OCI-LY7 (cell line): ENCODE results near the gene FOXO3. TPM values are rescaled to one million over a fixed set of nuclear protein-coding genes. Genes with fewer than 3 reads are reported as not detected.

Experiments
- BruUV-seq: library from RNA; stranded (reverse); fragments of 400-500 nt; replicated peaks from 2 replicates; lab custom pipeline; 2021; lab: Mats Ljungman, UMichigan
- CTCF ChIA-PET: fragments of 300-600 bp; sonication (Branson Sonifier 250); formaldehyde crosslinking; loops from one replicate; lab custom pipeline; 2022; ENCODE audit warnings: antibody characterized with exemption; ENCODE audit not compliant: unreplicated experiment; lab: Charles Lee
- POLR2A ChIA-PET: fragments of 300-600 bp; sonication (Branson Sonifier 250); formaldehyde crosslinking; loops from one replicate; lab custom pipeline; 2022; ENCODE audit warnings: antibody characterized with exemption; lab: Charles Lee
- DNase-seq: peaks from one replicate; pipeline ENCODE4 v3.0.0-alpha.2; 2015; ENCODE audit warnings: low spot score
- H2AFZ ChIP-seq: fragments of 200-600 bp; sonication (generic), shearing (Covaris generic); 2 replicates; pipeline ENCODE4 v1.6.1; 2014; ENCODE audit warnings: mild to moderate bottlenecking, antibody characterized with exemption, low read length, moderate library complexity
- H3K27ac ChIP-seq: fragments of 200-600 bp; sonication (generic); 2 replicates; pipeline ENCODE4 v1.5.1; 2014; ENCODE audit warnings: mixed run types, low read depth, mild to moderate bottlenecking, moderate library complexity, low read length, inconsistent platforms; ENCODE audit not compliant: poor library complexity, severe bottlenecking
- H3K36me3 ChIP-seq: fragments of 200-600 bp; sonication (generic); 2 replicates; pipeline ENCODE4 v1.6.1; 2014; ENCODE audit warnings: mild to moderate bottlenecking, antibody characterized with exemption, low read length, moderate library complexity, mixed read lengths; ENCODE audit not compliant: insufficient read depth
- H3K4me1 ChIP-seq: fragments of 200-600 bp; sonication (generic); 2 replicates; pipeline ENCODE4 v1.5.1; 2014; ENCODE audit warnings: mild to moderate bottlenecking, low read length; ENCODE audit not compliant: insufficient read depth, poor library complexity, severe bottlenecking
- H3K4me2 ChIP-seq: fragments of 200-600 bp; sonication (generic); 2 replicates; pipeline ENCODE4 v1.6.1; 2014; ENCODE audit warnings: mild to moderate bottlenecking, low read length
- H3K4me3 ChIP-seq: fragments of 200-600 bp; sonication (generic); 2 replicates; pipeline ENCODE4 v1.5.1; 2014; ENCODE audit warnings: mild to moderate bottlenecking, low read depth, low read length; ENCODE audit not compliant: poor library complexity, severe bottlenecking
- H3K79me2 ChIP-seq: fragments of 200-600 bp; sonication (generic); 2 replicates; pipeline ENCODE4 v1.6.1; 2016; ENCODE audit warnings: low read depth, mild to moderate bottlenecking, low read length, moderate library complexity, mixed read lengths; ENCODE audit not compliant: insufficient read depth
- H3K9me2 ChIP-seq: fragments of 200-600 bp; sonication (generic); 2 replicates; pipeline ENCODE4 v1.6.1; 2016; ENCODE audit warnings: mild to moderate bottlenecking, low read length, mixed read lengths; ENCODE audit not compliant: insufficient read depth
- H3K9me3 ChIP-seq: fragments of 200-600 bp; sonication (generic); 2 replicates; pipeline ENCODE4 v1.6.1; 2014; ENCODE audit warnings: mild to moderate bottlenecking, mixed run types, low read length, mixed read lengths
- H4K20me1 ChIP-seq: fragments of 200-600 bp; sonication (generic); 2 replicates; pipeline ENCODE4 v1.6.1; 2014; ENCODE audit warnings: mild to moderate bottlenecking, antibody characterized with exemption, low read length, moderate library complexity, mixed read lengths; ENCODE audit not compliant: insufficient read depth
- CTCF ChIP-seq: fragments of 200-600 bp; sonication (generic); conservative IDR thresholded peaks from 2 replicates; pipeline ENCODE4 v1.5.1; 2014; ENCODE audit warnings: mild to moderate bottlenecking, antibody characterized with exemption, low read length, moderate library complexity, mixed read lengths
- EZH2phosphoT487 ChIP-seq: fragments of 200-600 bp; sonication (generic); IDR thresholded peaks from 2 replicates; pipeline ENCODE4 v1.6.1; 2018; ENCODE audit warnings: low read depth, borderline replicate concordance, mild to moderate bottlenecking, mixed run types, antibody characterized with exemption, low read length, moderate library complexity, mixed read lengths
- intact Hi-C: fragments of 100-400 bp; cut with micrococcal nuclease; formaldehyde crosslinking; loops from one replicate; pipeline ENCODE4 v1.10.0; 2022; ENCODE audit not compliant: unreplicated experiment
- total RNA-seq, 2 experiments: library from RNA; depleted of rRNA in 1 of 2; stranded (reverse); fragments of >200 nt in 1 of 2; shearing (Covaris generic) in 1 of 2; gene quantifications; 2 replicates each; pipeline ENCODE4 v1.2.3, GENCODE V29; 2014 to 2022

Gene FOXO3
- total RNA-seq, 2 experiments from 2014 or later = 3.8 to 9.9 TPM

GRCh38 chr6:108694816-108695215 lies 134.1 kb downstream of the FOXO3 start:
- ChIA-PET CTCF (no interaction called here), POLR2A (interaction anchor here (0.5 kb wide), 1 partner anchor 1576 kb away, joined by 3 read pairs; no protein-coding TSS in a partner anchor)
- no peak for DNase-seq
- BruUV-seq = no TSS peak
- no peak overlapping the region for H3K27ac ChIP-seq
- no peaks in the 10 kb centered on the region for H3K9me3 ChIP-seq
- no peaks in the 10 kb centered on the region for H3K79me2 ChIP-seq
- no peaks in the 10 kb centered on the region for H3K9me2 ChIP-seq
- H3K36me3 ChIP-seq = no peaks in the 10 kb centered on the region
- H2AFZ ChIP-seq = no peak overlapping the region
- no peak overlapping the region for H3K4me3 ChIP-seq
- intact Hi-C loops = no loop called here
- no peak overlapping the region for H3K4me2 ChIP-seq
- H4K20me1 ChIP-seq = no peaks in the 10 kb centered on the region
- TF ChIP-seq CTCF (no peak), EZH2phosphoT487 (no peak)
- H3K4me1 ChIP-seq = peaks cover 14% of the 10 kb centered on the region

GRCh38 chr6:108697561-108698161 lies 136.9 kb downstream of the FOXO3 start:
- H4K20me1 ChIP-seq = no peaks in the 10 kb centered on the region
- no peaks in the 10 kb centered on the region for H3K9me2 ChIP-seq
- no peaks in the 10 kb centered on the region for H3K79me2 ChIP-seq
- peaks cover 6% of the 10 kb centered on the region; the same call in 1 of the 2 replicates for H3K9me3 ChIP-seq
- H3K36me3 ChIP-seq = no peaks in the 10 kb centered on the region
- no peak for DNase-seq
- H3K27ac ChIP-seq = no peak overlapping the region
- ChIA-PET CTCF (no interaction called here), POLR2A (no interaction called here)
- TF ChIP-seq EZH2phosphoT487 = no peak
- no peak for TF ChIP-seq CTCF
- no TSS peak for BruUV-seq
- intact Hi-C loops = no loop called here
- no peak overlapping the region for H2AFZ ChIP-seq
- H3K4me2 ChIP-seq = no peak overlapping the region
- no peaks in the 10 kb centered on the region for H3K4me1 ChIP-seq
- no peak overlapping the region for H3K4me3 ChIP-seq

- BruUV-seq = no TSS peak
These were observed 138.0 kb downstream of the FOXO3 start for GRCh38 chr6:108698593-108699289.

More at GRCh38 chr6:108698593-108699289, 138.0 kb downstream of the FOXO3 start:
- intact Hi-C loops = no loop called here
- Histone ChIP-seq H2AFZ (no peak overlapping the region), H3K4me2 (no peak overlapping the region), H3K27ac (no peak overlapping the region), H3K4me1 (no peaks in the 10 kb centered on the region), H3K36me3 (no peaks in the 10 kb centered on the region), H3K79me2 (no peaks in the 10 kb centered on the region), H3K9me2 (no peaks in the 10 kb centered on the region), H3K4me3 (no peak overlapping the region), H4K20me1 (no peaks in the 10 kb centered on the region), H3K9me3 (peaks cover 10% of the 10 kb centered on the region; the same call in 1 of the 2 replicates)
- CTCF ChIA-PET = no interaction called here
- no peak for DNase-seq
- TF ChIP-seq CTCF = no peak
- no peak for TF ChIP-seq EZH2phosphoT487
- POLR2A ChIA-PET = interaction anchor here (0.5 kb wide), 3 partner anchors 71 to 753 kb away, joined by 3 read pairs; no protein-coding TSS in a partner anchor
